Liver (tissue), 9 donors: ENCODE results near the gene BTBD9. TPM values are rescaled to one million over a fixed set of nuclear protein-coding genes. Genes with fewer than 3 reads are reported as not detected.

Experiments
- DNase-seq: peaks from one replicate; pipeline ENCODE4 v3.0.0-alpha.2; 2017; ENCODE audit warnings: low spot score
- H3K27ac ChIP-seq, 2 donors: one replicate each; pipeline ENCODE4 v1.7.0; 2013; ENCODE audit warnings: inconsistent platforms in 2 of 2, low read length in 2 of 2, control low read depth in 1 of 2, low read depth in 1 of 2, mild to moderate bottlenecking in 1 of 2
- H3K27me3 ChIP-seq, 4 donors: one replicate each; pipeline versions ENCODE4 v1.6.1 to v1.7.0; 2013; ENCODE audit warnings: low read length in 3 of 4, inconsistent platforms in 1 of 4, mild to moderate bottlenecking in 1 of 4, moderate library complexity in 1 of 4; ENCODE audit not compliant: control insufficient read depth in 4 of 4, insufficient read depth in 4 of 4
- H3K36me3 ChIP-seq, 4 donors: one replicate each; pipeline versions ENCODE4 v1.6.1 to v1.7.0; 2013; ENCODE audit warnings: low read length in 3 of 4, mild to moderate bottlenecking in 3 of 4, low read depth in 1 of 4, moderate library complexity in 1 of 4; ENCODE audit not compliant: control insufficient read depth in 4 of 4, insufficient read depth in 3 of 4
- H3K4me1 ChIP-seq, 4 donors: one replicate each; pipeline versions ENCODE4 v1.6.1 to v1.7.0; 2013; ENCODE audit warnings: low read length in 3 of 4, mild to moderate bottlenecking in 3 of 4, moderate library complexity in 1 of 4; ENCODE audit not compliant: control insufficient read depth in 4 of 4, insufficient read depth in 4 of 4
- H3K4me3 ChIP-seq, 3 donors: one replicate each; pipeline versions ENCODE4 v1.6.1 to v1.7.0; 2013; ENCODE audit warnings: low read length in 3 of 3, control low read depth in 1 of 3, low read depth in 1 of 3, mild to moderate bottlenecking in 1 of 3
- H3K9ac ChIP-seq, 2 donors: one replicate each; pipeline ENCODE4 v1.7.0; 2013; ENCODE audit warnings: low read length in 2 of 2, mild to moderate bottlenecking in 2 of 2, moderate library complexity in 2 of 2, control low read depth in 1 of 2, low read depth in 1 of 2
- H3K9me3 ChIP-seq, 4 donors: one replicate each; pipeline versions ENCODE4 v1.6.1 to v1.7.0; 2013; ENCODE audit warnings: low read length in 3 of 4; ENCODE audit not compliant: control insufficient read depth in 4 of 4
- ATF3 ChIP-seq: IDR thresholded peaks from 2 replicates; pipeline ENCODE4 v1.6.1; 2016; ENCODE audit warnings: antibody characterized with exemption
- EGR1 ChIP-seq, 2 donors: IDR thresholded peaks; 2 replicates each; pipeline ENCODE4 v1.6.1; 2016 to 2018; ENCODE audit warnings: antibody characterized with exemption in 2 of 2, low read depth in 2 of 2
- FOXA1 ChIP-seq: IDR thresholded peaks from 2 replicates; pipeline ENCODE4 v1.6.1; 2016; ENCODE audit warnings: antibody characterized with exemption
- FOXA2 ChIP-seq: IDR thresholded peaks from 2 replicates; pipeline ENCODE4 v1.6.1; 2016; ENCODE audit warnings: antibody characterized with exemption
- GABPA ChIP-seq, 2 donors: IDR thresholded peaks in 1 of 2; conservative IDR thresholded peaks in 1 of 2; 2 replicates each; pipeline ENCODE4 v1.6.1; 2016; ENCODE audit warnings: antibody characterized with exemption in 2 of 2, mild to moderate bottlenecking in 1 of 2, moderate library complexity in 1 of 2
- HNF4A ChIP-seq, 2 donors: conservative IDR thresholded peaks; 2 replicates each; pipeline ENCODE4 v1.6.1; 2016; ENCODE audit warnings: antibody characterized with exemption in 2 of 2, mild to moderate bottlenecking in 2 of 2
- HNF4G ChIP-seq: IDR thresholded peaks from 2 replicates; pipeline ENCODE4 v1.6.1; 2016; ENCODE audit warnings: antibody characterized with exemption
- NR2F2 ChIP-seq: IDR thresholded peaks from 2 replicates; pipeline ENCODE4 v1.6.1; 2016; ENCODE audit warnings: antibody characterized with exemption
- RAD21 ChIP-seq, 2 donors: IDR thresholded peaks; 2 replicates each; pipeline ENCODE4 v1.6.1; 2016; ENCODE audit warnings: antibody characterized with exemption in 2 of 2, mild to moderate bottlenecking in 2 of 2
- RXRA ChIP-seq, 2 donors: IDR thresholded peaks; 2 replicates each; pipeline ENCODE4 v1.6.1; 2017 to 2018; ENCODE audit warnings: antibody characterized with exemption in 2 of 2, mild to moderate bottlenecking in 1 of 2
- SP1 ChIP-seq: IDR thresholded peaks from 2 replicates; pipeline ENCODE4 v1.6.1; 2018; ENCODE audit warnings: antibody characterized with exemption, mild to moderate bottlenecking
- TAF1 ChIP-seq: conservative IDR thresholded peaks from 2 replicates; pipeline ENCODE4 v1.6.1; 2016; ENCODE audit warnings: antibody characterized with exemption, mild to moderate bottlenecking
- YY1 ChIP-seq: IDR thresholded peaks from 2 replicates; pipeline ENCODE4 v1.6.1; 2016; ENCODE audit warnings: antibody characterized with exemption, mild to moderate bottlenecking
- ZBTB33 ChIP-seq: IDR thresholded peaks from 2 replicates; pipeline ENCODE4 v1.6.1; 2016; ENCODE audit warnings: antibody characterized with exemption
- WGBS: extraction: QIAGEN DNeasy Blood & Tissue Kit; methylation state at CpG from one replicate; pipeline ENCODE4 v1.1.7; 2013; 5-methylcytosine and 5-hydroxymethylcytosine counted together
- polyA plus RNA-seq, 2 donors: library from polyadenylated mRNA; stranded (reverse) in 1 of 2; unstranded in 1 of 2; fragments of 200-250 nt in 1 of 2; fragments of >200 nt in 1 of 2; fragmentation: Nextera tagmentation in 1 of 2; extraction: Ambion mirVana in 1 of 2; gene quantifications; one replicate each; pipeline versions ENCODE4 v1.2.1 to v1.2.3, GENCODE V29; 2013 to 2015
- total RNA-seq, 2 donors: library from RNA; depleted of rRNA; stranded (reverse); fragments of >200 nt; gene quantifications; one replicate each; pipeline ENCODE4 v1.2.3, GENCODE V29; 2014
- TF ChIP-seq, protein P1 (sequence below): IDR thresholded peaks from 2 replicates; pipeline ENCODE4 v1.6.1; 2016; ENCODE audit warnings: antibody characterized with exemption, mild to moderate bottlenecking
- TF ChIP-seq, protein P2 (sequence below): fragments of 150-350 bp; IDR thresholded peaks from 2 replicates; pipeline ENCODE4 v1.5.1; 2017; ENCODE audit warnings: improper control_type of control experiment, low read depth, low read length; ENCODE audit not compliant: missing input control
- donor health status: healthy.
- donor health status: healthy.
- donor health status: healthy.
- donor health status: healthy.
- donor health status: healthy.

Gene BTBD9
- total and polyA plus RNA-seq, 4 donors, result 2.0 to 12.4 (median 5.7) TPM

DNA sequence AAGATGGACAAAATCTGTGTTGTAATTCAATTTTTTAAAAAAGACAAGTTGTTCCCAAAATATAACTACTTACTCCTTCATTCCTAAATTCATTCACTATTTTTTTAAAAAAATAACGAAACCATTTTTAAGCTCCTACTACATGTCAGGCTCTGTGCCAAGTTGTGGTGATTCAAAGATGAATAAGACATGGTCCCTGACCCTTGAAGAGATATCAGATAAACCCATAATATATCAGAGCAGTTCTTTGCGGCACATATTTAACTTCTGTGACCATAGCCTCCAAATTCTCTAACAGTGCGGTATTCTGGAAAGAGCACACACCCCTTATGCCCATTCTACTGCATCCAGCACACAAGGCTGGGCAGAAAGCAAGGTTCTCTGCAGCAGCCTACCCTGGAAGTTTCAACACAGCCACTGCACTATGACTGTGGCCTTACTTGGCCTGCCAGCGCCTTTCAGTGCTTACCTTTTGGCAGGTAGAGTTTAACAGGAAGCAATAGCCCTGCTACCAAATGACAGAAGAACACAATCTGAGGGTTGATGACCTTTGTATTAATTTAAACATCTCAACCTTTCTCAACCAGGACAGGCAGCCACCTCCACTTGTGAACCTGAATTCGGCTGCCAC lies 406.5 kb downstream of the BTBD9 start:
- WGBS, result 85% methylated on average over 5 of the region's 5 CpGs
- H3K4me3 ChIP-seq, result no peak overlapping the region
- H3K27me3 ChIP-seq, result no peaks in the 10 kb centered on the region
- H3K9me3 ChIP-seq, result no peaks in the 10 kb centered on the region
- DNase-seq, result no peak
- TF ChIP-seq ATF3 (no peak), RXRA (IDR thresholded peaks at IDR 0.05) (peak; percentile 24 to 29)
- no peak overlapping the region for H3K27ac ChIP-seq
- H3K4me1 ChIP-seq, result no peaks in the 10 kb centered on the region
- no peaks in the 10 kb centered on the region for H3K36me3 ChIP-seq
- no peak overlapping the region for H3K9ac ChIP-seq

- H3K27me3 ChIP-seq, result no peaks in the 10 kb centered on the region
- H3K9ac ChIP-seq, result no peak overlapping the region
- TF ChIP-seq TAF1, result no peak
- TF ChIP-seq EGR1 (IDR thresholded peaks at IDR 0.05; ENCODE audit: low read depth in 2 of 2), result no peak
- no peak for TF ChIP-seq GABPA (IDR thresholded peaks at IDR 0.05 in 1 of 2, conservative IDR thresholded peaks at IDR 0.05 in 1 of 2)
- TF ChIP-seq RAD21 (IDR thresholded peaks at IDR 0.05), result no peak
- no peak for TF ChIP-seq HNF4G
- TF ChIP-seq HNF4A (conservative IDR thresholded peaks at IDR 0.05), result no peak
- no peak for TF ChIP-seq FOXA1
- TF ChIP-seq SP1, result no peak
- TF ChIP-seq, protein P1, sequence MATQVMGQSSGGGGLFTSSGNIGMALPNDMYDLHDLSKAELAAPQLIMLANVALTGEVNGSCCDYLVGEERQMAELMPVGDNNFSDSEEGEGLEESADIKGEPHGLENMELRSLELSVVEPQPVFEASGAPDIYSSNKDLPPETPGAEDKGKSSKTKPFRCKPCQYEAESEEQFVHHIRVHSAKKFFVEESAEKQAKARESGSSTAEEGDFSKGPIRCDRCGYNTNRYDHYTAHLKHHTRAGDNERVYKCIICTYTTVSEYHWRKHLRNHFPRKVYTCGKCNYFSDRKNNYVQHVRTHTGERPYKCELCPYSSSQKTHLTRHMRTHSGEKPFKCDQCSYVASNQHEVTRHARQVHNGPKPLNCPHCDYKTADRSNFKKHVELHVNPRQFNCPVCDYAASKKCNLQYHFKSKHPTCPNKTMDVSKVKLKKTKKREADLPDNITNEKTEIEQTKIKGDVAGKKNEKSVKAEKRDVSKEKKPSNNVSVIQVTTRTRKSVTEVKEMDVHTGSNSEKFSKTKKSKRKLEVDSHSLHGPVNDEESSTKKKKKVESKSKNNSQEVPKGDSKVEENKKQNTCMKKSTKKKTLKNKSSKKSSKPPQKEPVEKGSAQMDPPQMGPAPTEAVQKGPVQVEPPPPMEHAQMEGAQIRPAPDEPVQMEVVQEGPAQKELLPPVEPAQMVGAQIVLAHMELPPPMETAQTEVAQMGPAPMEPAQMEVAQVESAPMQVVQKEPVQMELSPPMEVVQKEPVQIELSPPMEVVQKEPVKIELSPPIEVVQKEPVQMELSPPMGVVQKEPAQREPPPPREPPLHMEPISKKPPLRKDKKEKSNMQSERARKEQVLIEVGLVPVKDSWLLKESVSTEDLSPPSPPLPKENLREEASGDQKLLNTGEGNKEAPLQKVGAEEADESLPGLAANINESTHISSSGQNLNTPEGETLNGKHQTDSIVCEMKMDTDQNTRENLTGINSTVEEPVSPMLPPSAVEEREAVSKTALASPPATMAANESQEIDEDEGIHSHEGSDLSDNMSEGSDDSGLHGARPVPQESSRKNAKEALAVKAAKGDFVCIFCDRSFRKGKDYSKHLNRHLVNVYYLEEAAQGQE, result no peak
- no peak for TF ChIP-seq YY1
- no peak for TF ChIP-seq FOXA2
- H3K4me3 ChIP-seq, result no peak overlapping the region
- H3K4me1 ChIP-seq, result no peaks in the 10 kb centered on the region
- no peaks in the 10 kb centered on the region for H3K36me3 ChIP-seq
- DNase-seq, result no peak
- 10% methylated on average over 2 of the region's 2 CpGs for WGBS
- H3K9me3 ChIP-seq, result no peaks in the 10 kb centered on the region
- no peak overlapping the region for H3K27ac ChIP-seq
Observed at GRCh38 chr6:38225766-38226165, 414.0 kb downstream of the BTBD9 start.

DNA sequence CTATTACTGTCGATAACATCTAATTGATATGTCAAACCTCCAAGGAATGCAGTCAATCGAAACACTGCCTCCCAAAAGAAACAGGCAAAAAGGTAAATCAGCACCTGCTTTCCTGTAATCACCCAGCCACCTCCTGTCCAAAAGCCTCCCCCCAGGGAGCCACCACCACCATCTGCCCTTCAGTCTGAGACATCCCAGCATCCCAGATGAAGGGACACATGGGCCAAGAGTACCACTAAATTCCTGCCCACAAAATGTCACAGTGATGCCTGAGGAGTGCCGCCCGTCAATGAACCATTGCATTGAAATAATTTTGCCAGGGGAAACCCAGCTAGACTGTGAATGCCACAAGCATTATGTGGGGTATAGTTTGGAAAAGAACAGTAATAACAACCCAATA lies 418.5 kb downstream of the BTBD9 start:
- WGBS, result 97% methylated on average over 4 of the region's 4 CpGs
- TF ChIP-seq ZBTB33, result no peak
- TF ChIP-seq RXRA (IDR thresholded peaks at IDR 0.05), result no peak
- no peak for TF ChIP-seq HNF4A (conservative IDR thresholded peaks at IDR 0.05)
- no peak for TF ChIP-seq EGR1 (IDR thresholded peaks at IDR 0.05; ENCODE audit: low read depth in 2 of 2)
- TF ChIP-seq, protein P1, result no peak
- no peak for TF ChIP-seq HNF4G
- TF ChIP-seq NR2F2, result no peak
- no peak for TF ChIP-seq FOXA2
- TF ChIP-seq, protein P2, sequence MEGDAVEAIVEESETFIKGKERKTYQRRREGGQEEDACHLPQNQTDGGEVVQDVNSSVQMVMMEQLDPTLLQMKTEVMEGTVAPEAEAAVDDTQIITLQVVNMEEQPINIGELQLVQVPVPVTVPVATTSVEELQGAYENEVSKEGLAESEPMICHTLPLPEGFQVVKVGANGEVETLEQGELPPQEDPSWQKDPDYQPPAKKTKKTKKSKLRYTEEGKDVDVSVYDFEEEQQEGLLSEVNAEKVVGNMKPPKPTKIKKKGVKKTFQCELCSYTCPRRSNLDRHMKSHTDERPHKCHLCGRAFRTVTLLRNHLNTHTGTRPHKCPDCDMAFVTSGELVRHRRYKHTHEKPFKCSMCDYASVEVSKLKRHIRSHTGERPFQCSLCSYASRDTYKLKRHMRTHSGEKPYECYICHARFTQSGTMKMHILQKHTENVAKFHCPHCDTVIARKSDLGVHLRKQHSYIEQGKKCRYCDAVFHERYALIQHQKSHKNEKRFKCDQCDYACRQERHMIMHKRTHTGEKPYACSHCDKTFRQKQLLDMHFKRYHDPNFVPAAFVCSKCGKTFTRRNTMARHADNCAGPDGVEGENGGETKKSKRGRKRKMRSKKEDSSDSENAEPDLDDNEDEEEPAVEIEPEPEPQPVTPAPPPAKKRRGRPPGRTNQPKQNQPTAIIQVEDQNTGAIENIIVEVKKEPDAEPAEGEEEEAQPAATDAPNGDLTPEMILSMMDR, result no peak
- no peak for TF ChIP-seq GABPA (IDR thresholded peaks at IDR 0.05 in 1 of 2, conservative IDR thresholded peaks at IDR 0.05 in 1 of 2)

More for the DNA sequence above, 418.5 kb downstream of the BTBD9 start:
- no peaks in the 10 kb centered on the region for H3K27me3 ChIP-seq
- DNase-seq, result no peak
- no peaks in the 10 kb centered on the region for H3K36me3 ChIP-seq
- no peak overlapping the region for H3K9ac ChIP-seq
- no peak overlapping the region for H3K4me3 ChIP-seq
- no peak overlapping the region for H3K27ac ChIP-seq
- no peaks in the 10 kb centered on the region for H3K4me1 ChIP-seq
- H3K9me3 ChIP-seq, result no peaks in the 10 kb centered on the region
